SK-MEL-5 (cell line): ENCODE data around the gene GABRA5. TPM values are rescaled to one million over a fixed set of nuclear protein-coding genes. Genes with fewer than 3 reads are reported as not detected.
"Not testable (repeated sequence)": the region's sequence is repeated elsewhere in the genome, so short reads cannot be mapped to it uniquely, and the experiment has no call there.

Experiments used
- DNase-seq: peaks from one replicate; pipeline ENCODE4 v3.0.0-alpha.2; 2016; ENCODE audit warnings: low read depth, low spot score
- in situ Hi-C: cut with HindIII; loops from 2 replicates; pipeline ENCODE4 v1.10.0; 2016; ENCODE audit warnings: low sequenced_read_pairs, high pct_unique_total_duplicates, low pct_unique_long_range_greater_than_20kb
- polyA plus RNA-seq, 2 experiments: library from polyadenylated mRNA; depleted of rRNA; stranded (reverse); fragments of >200 nt; gene quantifications; 2 replicates each; pipeline ENCODE4 v1.2.3, GENCODE V29; 2015
- total RNA-seq: library from RNA; depleted of rRNA; stranded (reverse); fragments of >200 nt; shearing (Covaris generic); gene quantifications from 2 replicates; pipeline ENCODE4 v1.2.3, GENCODE V29; 2014; rRNA removed

GABRA5 gene
- total RNA-seq = 11.1 and 11.6 TPM in 2 replicates
- 7.0 and 8.4 TPM in 2 replicates for polyA plus RNA-seq (2015; cell fraction: cytosol; rRNA removed)
- polyA plus RNA-seq (2015; cell fraction: nucleus; rRNA removed) = 15.8 and 39.6 TPM in 2 replicates

DNA sequence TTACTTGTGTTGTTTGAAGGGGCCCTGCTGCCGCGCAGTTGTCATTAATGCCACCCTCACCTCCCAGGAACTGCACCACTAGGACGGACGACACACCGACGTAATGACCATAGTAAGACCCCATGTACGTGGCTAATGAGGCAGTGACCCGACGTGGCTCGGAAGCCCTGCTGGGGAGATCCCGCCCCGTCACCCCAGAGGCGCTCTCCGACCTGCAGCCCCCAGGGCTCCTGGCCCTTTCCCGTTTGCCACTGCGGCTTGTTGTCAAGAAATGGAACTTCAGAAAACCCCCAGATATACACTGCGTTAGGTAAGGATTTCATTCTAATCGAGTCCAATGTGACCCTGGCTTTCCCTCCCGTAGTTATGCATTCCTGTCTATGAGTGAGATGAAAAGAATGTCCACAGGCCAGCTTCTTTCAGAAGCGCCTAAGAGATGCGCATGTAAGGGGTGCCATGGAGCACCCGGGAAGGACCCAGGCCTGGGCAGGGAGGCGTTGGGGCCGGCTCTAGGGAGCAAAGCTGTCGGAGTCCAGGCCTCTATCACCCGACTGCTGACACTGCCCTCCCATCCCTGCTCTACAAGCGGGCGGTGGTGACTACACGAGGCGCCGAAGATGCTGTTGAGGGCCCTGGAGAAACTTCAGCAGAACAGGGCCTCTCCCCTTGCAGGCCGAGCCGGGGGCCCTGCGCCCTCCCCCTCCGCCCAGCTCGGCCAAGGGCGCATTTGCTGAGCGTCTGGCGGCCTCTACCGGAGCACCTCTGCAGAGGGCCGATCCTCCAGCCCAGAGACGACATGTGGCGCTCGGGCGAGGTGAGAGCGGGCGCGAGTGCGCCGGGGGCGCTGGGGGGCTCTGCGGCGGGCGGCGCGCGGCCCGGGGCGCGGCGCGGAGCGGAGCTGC lies at the start of gene GABRA5:
Gene GABRA5 (plus strand): TSS at position 765 of the 902 bp plus-strand sequence. CDS start 2,187 bp downstream, outside the sequence.
- peak; percentile 64 for DNase-seq
- in situ Hi-C loops = no loop called here

DNA sequence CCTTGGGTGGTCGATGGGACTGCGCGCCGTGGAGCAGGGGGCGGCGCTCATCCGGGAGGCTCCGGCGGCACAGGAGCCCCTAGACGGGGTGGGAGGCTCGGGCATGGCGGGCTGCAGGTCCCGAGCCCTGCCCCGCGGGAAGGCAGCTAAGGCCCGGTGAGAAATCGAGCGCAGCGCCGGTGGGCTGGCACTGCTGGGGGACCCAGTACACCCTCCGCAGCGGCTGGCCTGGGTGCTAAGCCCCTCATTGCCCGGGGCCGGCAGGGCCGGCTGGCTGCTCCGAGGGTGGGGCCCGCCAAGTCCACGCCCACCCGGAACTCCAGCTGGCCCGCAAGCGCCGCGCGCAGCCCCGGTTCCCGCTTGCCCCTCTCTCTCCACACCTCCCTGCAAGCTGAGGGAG lies 35.7 kb upstream of the GABRA5 start:
- in situ Hi-C loops, DNase-seq: not testable (repeated sequence)

DNA sequence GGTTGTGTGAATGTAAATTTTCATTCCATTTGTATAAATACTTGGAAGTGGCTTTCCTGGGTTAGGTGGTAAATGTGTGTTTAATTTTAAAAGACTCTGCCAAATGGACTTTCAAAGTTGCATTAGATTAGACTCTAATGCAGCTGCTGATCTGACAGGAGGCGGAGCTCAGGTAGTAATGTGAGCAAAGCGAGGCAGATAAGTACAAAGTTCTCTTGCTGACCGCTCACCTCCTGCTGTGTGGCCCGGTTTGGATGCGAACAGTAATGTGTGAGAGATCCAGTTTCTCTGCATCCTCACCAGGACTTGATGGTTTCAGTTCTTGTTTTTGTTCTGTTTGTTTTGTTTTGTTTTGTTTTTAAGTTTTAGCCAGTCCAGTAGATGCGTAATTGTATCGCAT lies 34.9 kb upstream of the GABRA5 start:
- DNase-seq = no peak
- in situ Hi-C loops = no loop called here

DNA sequence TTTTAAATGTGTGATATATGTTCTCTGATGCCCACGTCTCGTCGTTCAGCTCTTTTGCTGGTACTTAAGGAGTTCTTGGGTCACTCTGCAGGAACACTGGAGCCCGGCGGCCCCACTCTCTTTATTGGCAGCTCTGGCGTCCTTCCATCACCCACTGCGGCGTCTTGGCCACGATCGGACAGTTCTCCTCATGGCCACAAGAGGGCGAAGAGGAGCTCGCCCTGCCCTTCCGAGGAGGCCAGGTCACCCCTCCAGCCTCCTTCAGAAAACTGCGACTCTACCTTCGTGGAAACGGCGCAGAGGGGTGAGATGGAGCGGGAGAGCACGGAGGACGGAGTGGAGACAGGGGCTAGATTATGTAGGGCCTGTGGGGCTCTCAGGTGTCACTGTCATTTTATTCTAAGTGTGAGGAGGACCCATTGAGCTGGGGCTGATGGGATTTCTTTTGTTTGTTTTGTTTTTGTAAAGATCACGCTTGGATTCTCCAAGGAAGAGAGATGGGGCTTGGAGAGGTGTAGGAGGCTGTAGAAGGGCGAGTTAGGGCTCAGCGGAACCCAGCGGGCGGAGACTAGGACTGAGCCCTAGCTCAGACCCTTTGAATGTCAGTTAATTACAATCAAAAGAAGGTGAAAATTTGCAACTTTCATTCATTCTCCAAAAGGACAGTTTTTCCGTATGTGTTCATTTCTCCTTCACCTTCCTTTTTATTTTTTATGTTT lies 28.0 kb upstream of the GABRA5 start:
- peak; percentile 63 for DNase-seq
- in situ Hi-C loops = no loop called here

DNA sequence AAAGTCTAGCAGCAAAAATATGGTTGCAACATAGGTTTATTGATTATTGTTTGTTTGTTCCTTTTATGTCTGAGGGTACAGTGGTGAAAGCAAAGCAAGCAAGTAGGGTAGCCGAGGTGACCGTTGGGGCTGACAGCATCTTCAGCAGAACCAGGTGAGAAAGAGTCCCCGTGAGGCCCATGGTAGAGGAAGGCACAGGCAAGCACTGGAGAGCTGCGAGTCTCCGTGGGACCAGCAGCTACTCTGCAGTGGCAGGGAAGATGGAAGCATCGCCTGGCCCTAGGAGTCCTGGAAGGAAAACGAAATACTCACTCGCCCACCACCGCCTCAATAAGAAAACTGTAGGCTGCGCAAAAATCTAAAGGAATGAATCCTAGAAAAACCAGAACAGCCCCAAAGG lies 25.3 kb upstream of the GABRA5 start:
- no peak for DNase-seq
- in situ Hi-C loops = no loop called here

DNA sequence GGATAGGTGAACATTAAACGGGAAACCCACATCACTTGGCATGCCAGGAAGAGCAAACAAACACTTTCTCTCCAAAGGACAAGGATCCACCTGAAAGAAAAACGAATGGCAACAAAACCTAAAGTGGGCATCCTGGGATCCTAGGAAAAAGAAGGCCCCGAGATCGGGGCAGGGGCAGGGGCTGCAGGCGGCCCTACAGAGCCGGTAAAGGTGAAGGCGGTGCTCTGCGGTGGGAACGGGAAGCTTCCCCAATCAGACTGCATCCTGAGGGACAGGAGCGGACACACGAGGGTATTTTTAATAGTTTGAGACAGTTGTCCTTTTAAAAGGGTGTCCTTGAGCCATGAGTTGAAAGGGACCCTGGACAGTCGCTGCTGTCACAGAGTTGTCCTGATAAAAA lies 24.9 kb upstream of the GABRA5 start:
- in situ Hi-C loops = no loop called here
- no peak for DNase-seq

DNA sequence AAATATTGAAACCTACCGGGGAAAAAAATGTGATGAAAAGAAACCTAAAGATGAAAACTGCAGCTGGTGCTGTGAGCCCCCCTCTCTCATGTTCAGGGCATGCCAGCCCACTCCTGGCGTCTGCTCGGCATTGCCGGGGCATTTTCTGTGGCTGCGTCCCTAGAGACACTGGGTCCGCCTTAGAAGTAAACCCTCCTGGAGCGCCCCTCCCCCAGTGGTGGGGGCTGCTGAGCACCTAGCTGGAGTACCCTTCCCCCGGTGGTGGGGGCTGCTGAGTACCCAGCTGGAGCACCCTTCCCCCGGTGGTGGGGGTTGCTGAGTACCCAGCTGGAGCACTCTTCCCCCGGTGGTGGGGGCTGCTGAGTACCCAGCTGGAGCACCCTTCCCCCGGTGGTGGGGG lies 24.5 kb upstream of the GABRA5 start:
- no peak for DNase-seq
- in situ Hi-C loops = no loop called here

DNA sequence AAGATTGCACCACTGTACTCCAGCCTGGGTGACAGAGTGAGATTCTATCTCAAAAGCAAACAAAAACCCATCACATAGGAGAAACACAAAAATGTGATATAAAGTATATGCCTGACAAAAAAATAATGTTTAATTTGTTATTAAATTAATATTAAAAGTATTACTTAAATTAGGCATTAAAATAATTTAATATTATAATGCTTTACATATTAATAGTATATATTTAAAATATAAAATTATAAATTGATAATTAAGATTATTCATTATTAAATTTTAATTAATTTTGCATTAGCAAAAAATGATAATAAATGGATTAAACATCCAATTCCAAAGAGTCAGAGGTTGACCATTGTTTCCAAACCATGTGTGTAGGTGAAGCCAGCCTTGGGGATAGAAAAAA lies 22.0 kb upstream of the GABRA5 start:
- DNase-seq = no peak
- in situ Hi-C loops = no loop called here

DNA sequence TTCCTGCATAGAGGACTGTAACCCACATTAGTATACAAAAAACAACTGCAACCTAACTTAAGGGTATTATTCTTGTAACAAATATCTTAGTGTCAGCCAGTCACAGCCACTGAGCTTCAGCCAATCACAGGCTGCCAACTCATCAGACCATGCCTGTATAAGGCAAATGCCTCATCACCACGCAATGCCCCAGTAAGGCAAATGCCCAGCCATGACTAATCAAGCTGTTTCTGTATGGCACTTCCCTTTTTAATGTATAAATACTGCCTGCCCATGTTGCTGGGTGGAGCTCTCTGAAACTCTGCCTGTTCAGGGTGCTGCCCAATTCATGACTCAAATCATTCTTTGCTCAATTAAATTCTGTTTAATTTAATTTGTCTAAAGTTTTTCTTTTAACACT lies 18.4 kb upstream of the GABRA5 start:
- DNase-seq = no peak

DNA sequence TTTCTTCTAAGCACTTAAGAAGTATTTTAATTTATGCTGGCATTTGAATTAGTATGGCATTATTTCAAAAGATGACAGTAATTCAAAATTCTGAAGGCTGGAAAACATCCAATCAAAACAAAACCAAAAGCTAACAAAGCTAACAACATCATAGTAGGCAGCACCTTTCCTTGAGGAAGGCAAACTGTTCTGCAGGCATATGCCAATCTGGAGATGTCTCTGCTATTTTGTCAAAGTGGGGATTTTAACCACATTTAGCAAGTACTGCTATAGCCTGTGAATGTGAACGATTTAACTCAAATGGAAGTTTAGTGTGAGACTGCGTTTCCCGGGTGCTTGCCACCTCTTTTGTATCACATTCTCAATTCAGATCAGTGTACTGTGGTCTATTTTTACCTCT lies 16.7 kb upstream of the GABRA5 start:
- DNase-seq = no peak
- in situ Hi-C loops = no loop called here

More for the DNA sequence above, 18.4 kb upstream of the GABRA5 start:
- in situ Hi-C loops = no loop called here

DNA sequence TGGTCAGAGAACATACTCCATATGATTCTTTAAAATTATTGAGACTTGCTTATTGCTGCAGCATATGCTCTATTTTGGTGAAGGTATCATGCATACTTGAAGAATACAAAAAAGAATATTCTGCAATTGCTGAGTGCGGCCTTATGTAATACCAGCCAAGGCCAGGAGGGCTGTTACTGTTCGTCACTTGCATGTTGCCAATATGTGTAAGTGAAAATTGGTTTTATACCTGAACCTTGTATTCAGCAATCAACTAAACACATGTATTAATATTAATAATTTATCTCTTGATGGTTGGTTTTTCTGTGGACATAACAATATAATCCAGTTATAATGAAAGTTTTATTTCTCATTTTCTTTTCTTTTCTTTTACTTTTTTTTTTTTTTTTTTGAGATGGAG lies 13.9 kb upstream of the GABRA5 start:
- in situ Hi-C loops = no loop called here
- DNase-seq = no peak

DNA sequence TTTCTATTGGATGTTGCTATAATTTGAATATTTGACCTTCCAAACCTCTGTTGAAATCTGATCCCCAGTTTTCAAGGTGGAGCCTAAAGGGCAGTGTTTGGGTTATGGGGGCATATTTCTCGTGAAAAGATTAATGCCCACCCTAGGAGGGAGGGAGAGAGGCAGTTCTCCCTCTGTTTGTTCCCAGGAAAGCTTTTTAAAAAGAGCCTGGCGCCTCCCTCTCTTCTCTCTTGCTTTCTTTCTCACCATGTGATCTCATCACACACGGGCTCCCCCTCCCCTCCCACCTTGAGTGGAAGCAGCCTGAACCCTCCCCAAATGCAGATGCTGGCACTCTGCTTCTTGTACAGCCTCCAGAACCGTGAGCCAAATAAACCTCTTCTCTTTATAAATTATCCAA lies 12.4 kb upstream of the GABRA5 start:
- in situ Hi-C loops = no loop called here

DNA sequence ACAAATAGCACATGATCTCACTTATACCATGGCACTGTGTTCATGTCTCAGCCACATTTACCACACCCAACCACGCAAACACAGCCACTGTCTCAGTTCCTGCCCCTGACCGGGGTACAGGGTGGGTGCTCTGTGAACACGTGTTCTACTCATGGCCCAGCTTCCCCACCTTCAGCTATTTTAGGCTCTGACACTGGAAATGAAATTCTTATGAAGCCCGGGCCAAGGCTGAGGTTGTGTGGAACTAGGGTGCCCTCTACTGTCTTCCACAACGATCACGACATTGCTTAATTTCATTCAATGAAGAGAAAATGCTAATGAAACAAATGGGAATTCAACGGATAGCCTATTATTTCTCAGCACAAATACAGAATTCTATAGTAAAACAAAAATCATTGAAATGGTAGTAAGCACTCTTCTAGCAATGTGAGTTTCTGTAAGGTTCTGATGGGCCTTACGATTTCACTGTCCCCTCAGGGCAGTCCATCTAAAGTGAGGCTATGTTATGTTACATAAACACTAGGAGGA lies 2.1 kb upstream of the GABRA5 start:
- in situ Hi-C loops = no loop called here
- peak; percentile 69 for DNase-seq

More for the DNA sequence above, 12.4 kb upstream of the GABRA5 start:
- DNase-seq = no peak

DNA sequence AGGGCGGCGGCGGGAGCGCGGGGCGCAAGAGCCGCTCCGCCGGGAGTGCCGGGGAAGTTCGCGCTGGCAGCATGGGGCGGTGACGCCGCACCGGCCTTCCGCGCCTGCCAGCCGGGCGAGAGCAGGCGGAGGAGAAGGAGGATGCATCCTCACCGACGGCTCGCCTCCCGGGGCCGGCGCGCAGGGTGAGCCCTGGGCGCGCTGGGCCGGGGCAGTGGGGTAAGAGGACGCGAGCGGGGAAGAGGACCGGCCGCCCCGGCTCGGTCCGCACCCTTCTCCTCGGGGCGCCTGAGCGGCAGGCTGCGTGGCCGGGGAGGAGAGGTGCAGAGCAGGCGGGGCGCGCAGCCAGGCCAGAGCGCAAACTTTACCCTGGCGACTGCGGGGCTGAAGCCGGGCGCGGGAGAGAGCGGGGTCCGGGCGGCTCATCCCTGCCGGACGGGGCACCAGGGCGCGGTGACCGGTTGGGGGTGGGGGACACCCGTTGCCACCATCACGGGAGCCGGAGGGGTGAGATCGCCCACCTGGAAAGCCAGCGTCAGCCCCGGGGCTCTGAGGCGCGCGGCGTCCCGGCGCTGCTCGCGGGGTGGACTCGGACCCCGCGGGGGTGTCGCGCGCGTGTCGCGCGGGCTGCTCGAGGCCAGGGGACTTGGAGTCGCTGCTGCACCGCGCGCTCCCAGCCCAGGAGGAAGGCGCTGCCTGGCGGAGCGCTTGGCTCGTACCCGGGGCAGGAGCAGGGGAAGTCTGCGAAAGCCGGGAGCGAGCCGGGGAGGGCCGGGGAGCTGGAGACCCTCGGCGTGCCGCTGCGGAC lies 542 bp downstream of the GABRA5 start:
- in situ Hi-C loops = no loop called here
- DNase-seq = no peak

DNA sequence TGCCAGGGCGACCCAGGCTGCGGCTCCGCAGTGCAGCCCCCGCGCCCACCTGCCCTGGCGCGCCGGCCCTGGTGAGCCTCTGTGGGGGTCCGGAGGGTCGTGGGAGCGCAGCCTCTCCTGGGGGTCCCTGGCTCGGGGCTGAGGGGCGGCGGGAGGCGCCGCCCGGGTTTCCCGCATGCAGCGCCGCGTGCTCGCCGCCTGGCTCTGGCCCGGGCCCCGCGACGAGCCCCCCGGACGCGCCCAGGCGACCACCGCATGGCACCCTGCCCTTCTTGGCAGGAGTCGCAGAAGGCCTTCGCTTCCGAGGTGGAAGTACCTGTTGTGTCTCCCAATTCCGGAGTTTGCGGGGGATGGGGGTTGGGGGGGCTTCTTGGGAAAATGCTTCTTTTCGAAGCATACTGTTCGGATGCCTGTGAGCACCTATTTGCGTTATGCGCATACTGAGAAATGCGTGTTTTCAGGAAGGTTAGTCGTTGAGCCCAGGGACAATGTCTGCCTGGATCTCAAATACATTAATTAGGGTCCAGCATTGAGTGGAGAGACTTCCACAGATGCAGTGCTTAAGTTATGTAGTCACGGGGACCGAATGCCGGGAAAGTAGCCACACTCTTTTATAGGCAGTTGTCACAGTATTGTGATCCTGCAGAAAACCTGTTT lies 1.3 kb downstream of the GABRA5 start:
- no peak for DNase-seq
- in situ Hi-C loops = no loop called here

DNA sequence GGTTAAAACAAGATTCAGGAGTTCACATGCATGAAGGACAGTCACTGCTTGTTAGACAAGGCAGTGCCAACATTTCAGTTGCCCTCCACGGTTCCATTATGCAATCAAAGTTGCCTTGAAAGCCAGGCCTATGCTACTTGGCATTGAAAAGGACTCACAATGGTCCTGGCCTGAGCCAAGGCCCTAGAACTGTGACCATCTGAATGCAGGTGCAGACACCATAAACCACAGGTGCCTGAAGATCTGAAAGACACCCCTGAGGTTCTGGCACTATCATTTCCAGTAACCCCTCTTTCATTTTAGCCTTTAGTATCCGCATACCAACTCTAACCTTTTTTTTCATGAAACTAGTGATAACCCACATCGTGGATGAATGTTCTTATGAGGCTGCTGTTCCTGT lies 2.8 kb downstream of the GABRA5 start:
- in situ Hi-C loops = no loop called here
- DNase-seq = no peak

DNA sequence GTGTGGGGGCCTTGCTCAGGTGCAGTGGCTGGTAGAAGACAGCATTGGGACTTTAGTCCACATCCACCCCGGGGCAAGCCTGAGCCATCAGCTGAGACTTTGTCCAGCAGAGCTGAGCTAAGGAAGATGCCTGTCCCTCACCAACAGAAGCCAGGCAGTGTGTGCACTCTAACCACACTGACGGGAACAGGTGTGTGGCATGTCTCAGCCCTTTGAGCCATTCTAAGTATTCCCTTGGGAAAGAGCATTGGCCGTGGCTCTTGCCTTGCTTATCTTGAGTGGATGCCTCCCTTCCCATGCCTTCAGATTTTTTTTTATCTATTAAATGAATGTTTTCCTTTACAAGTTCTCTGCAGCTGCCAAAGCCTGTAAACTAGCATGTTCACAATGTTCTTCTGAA lies 3.5 kb downstream of the GABRA5 start:
- no peak for DNase-seq
- in situ Hi-C loops = no loop called here
